ENCODE measurements around the gene ASIC4. TPM values are rescaled to one million over a fixed set of nuclear protein-coding genes. Genes with fewer than 3 reads are reported as not detected.

ASIC4 gene
- total RNA-seq, 1 experiment from 2014 or later, result 0.21 TPM

DNA sequence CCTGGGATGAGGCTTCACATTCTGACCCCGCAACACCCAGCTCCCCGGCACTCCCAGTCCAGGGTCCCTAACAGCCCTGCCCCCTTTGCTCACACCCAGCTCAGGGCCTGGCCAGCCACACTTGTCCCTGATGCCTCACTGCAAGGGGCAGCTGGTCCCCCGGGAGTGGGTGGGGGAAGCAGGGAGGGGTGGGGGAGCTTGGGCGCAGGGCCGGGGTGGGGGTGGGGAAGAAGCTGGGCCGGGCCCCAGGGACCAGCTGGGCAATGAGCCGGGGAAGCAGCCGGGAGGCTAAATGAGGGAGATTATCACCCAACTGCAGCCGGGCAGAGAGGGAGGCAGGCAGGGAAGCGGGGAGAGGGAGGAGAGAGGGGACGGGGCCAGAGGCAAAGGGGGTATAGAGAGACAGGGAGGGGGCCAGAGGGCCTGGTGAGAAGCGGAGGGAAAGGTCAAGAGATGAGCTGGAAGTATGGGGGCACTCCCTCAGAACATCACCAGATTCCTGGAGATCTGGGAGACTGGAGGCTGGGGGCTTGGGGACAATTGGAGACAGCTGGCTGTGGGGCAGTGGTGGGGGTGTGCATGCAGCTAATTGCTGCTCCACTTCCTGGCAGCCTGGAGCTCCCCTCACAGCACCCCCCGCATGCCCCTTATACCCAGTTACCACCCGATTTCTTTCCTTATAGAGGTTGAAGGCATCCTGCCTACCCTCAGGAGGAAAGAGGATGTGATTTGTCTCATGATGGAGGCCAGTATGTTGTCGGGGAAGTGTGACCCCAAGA lies 2.5 kb upstream of the ASIC4 start:
- in situ Hi-C loops (cut with HindIII; ENCODE audit: low pct_unique_long_range_greater_than_20kb, low sequenced_read_pairs), result no loop called here
- Histone ChIP-seq H3K36me3 (ENCODE audit: control insufficient read depth, insufficient read depth, low read length) (no peaks in the 10 kb centered on the region), H3K9me3 (ENCODE audit: control insufficient read depth, insufficient read depth, low read depth, low read length) (no peaks in the 10 kb centered on the region), H3K27ac (ENCODE audit: low read length) (no peak overlapping the region), H3K4me3 (ENCODE audit: low read depth in 2 of 2, low read length in 2 of 2) (no peak overlapping the region), H3K27me3 (ENCODE audit: control insufficient read depth, insufficient read depth, low read length) (no peaks in the 10 kb centered on the region; the same call in 1 of the 2 replicates), H3K4me1 (ENCODE audit: control insufficient read depth, insufficient read depth, low read length) (peaks cover 22% of the 10 kb centered on the region)
- no peak for ATAC-seq
- intact Hi-C loops (cut with micrococcal nuclease; ENCODE audit: unreplicated experiment), result no loop called here
- CTCF ChIA-PET, result interaction anchor here (0.5 to 1.3 kb wide), 8 partner anchors 9 to 113 kb away, joined by 3 to 14 read pairs (median 4); partner anchors contain the start of gene GMPPA
- no peak for DNase-seq (ENCODE audit: low read depth, low spot score)
- BruUV-seq (replicated peaks), result no TSS peak
- TF ChIP-seq CTCF (IDR thresholded peaks at IDR 0.05), result no peak
- TF ChIP-seq SIN3A (IDR thresholded peaks at IDR 0.05; ENCODE audit: borderline replicate concordance, insufficient read depth, low read depth, low read length), result no peak
- TF ChIP-seq, protein P1, sequence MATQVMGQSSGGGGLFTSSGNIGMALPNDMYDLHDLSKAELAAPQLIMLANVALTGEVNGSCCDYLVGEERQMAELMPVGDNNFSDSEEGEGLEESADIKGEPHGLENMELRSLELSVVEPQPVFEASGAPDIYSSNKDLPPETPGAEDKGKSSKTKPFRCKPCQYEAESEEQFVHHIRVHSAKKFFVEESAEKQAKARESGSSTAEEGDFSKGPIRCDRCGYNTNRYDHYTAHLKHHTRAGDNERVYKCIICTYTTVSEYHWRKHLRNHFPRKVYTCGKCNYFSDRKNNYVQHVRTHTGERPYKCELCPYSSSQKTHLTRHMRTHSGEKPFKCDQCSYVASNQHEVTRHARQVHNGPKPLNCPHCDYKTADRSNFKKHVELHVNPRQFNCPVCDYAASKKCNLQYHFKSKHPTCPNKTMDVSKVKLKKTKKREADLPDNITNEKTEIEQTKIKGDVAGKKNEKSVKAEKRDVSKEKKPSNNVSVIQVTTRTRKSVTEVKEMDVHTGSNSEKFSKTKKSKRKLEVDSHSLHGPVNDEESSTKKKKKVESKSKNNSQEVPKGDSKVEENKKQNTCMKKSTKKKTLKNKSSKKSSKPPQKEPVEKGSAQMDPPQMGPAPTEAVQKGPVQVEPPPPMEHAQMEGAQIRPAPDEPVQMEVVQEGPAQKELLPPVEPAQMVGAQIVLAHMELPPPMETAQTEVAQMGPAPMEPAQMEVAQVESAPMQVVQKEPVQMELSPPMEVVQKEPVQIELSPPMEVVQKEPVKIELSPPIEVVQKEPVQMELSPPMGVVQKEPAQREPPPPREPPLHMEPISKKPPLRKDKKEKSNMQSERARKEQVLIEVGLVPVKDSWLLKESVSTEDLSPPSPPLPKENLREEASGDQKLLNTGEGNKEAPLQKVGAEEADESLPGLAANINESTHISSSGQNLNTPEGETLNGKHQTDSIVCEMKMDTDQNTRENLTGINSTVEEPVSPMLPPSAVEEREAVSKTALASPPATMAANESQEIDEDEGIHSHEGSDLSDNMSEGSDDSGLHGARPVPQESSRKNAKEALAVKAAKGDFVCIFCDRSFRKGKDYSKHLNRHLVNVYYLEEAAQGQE (IDR thresholded peaks at IDR 0.05; ENCODE audit: insufficient read depth in 1 of 2, low read depth in 2 of 2, low read length in 1 of 2), result no peak
- TF ChIP-seq POLR2AphosphoS5 (IDR thresholded peaks at IDR 0.05; ENCODE audit: low read depth, low read length), result no peak
- POLR2A ChIA-PET, result no interaction called here

DNA sequence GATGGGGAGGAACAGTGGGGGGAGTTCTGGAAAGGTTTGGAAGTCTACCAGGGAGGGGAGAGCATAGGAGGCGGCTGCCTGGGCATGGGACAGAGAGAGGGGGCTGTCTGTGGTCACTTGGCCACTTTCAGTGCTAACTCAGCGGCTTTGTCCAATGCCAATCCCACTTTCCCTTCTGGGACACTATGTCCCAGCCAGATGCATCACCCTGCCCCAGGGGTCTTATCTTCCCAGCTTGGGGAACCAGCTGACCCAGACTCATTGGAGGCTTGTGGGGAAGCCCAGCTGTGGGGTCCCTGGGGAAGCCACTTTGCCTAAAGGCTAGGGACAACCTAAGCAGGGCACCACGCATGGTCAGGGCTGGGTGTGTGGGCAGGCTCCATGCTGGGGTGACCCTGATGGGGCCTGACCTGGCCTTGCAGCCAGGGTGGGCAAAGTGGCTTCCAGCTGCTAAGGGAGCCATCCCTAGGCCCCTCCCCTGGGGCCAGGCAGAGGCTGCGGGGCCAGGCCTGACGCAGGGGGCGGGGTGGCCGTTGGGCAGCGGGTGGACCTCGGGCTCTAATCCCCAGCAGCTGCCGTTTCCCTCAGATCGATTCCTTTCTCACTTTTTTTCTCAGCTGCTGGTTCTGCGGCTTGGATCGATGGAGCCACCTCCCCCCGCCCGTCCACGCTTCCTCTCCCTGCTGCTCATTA lies 1.6 kb upstream of the ASIC4 start:
- Histone ChIP-seq H3K4me3 (ENCODE audit: low read depth in 2 of 2, low read length in 2 of 2) (no peak overlapping the region), H3K4me1 (ENCODE audit: control insufficient read depth, insufficient read depth, low read length) (peaks cover 20% of the 10 kb centered on the region), H3K27me3 (ENCODE audit: control insufficient read depth, insufficient read depth, low read length) (no peaks in the 10 kb centered on the region; the same call in 1 of the 2 replicates), H3K27ac (ENCODE audit: low read length) (no peak overlapping the region), H3K36me3 (ENCODE audit: control insufficient read depth, insufficient read depth, low read length) (no peaks in the 10 kb centered on the region), H3K9me3 (ENCODE audit: control insufficient read depth, insufficient read depth, low read depth, low read length) (no peaks in the 10 kb centered on the region)
- no peak for ATAC-seq
- TF ChIP-seq, protein P1 (IDR thresholded peaks at IDR 0.05; ENCODE audit: insufficient read depth in 1 of 2, low read depth in 2 of 2, low read length in 1 of 2), result no peak
- TF ChIP-seq POLR2AphosphoS5 (IDR thresholded peaks at IDR 0.05; ENCODE audit: low read depth, low read length) (no peak), CTCF (IDR thresholded peaks at IDR 0.05) (no peak), SIN3A (IDR thresholded peaks at IDR 0.05; ENCODE audit: borderline replicate concordance, insufficient read depth, low read depth, low read length) (no peak), TCF7L2 (IDR thresholded peaks at IDR 0.05; ENCODE audit: low read depth, low read length) (no peak)
- CTCF ChIA-PET, result no interaction called here
- POLR2A ChIA-PET, result no interaction called here
- BruUV-seq (replicated peaks), result no TSS peak
- in situ Hi-C loops (cut with HindIII; ENCODE audit: low pct_unique_long_range_greater_than_20kb, low sequenced_read_pairs), result no loop called here
- DNase-seq (ENCODE audit: low read depth, low spot score), result no peak
- intact Hi-C loops (cut with micrococcal nuclease; ENCODE audit: unreplicated experiment), result no loop called here
